K562 (cell line): Measurements from ENCODE around the gene SDHC. TPM values are rescaled to one million over a fixed set of nuclear protein-coding genes. Genes with fewer than 3 reads are reported as not detected.

Experiments
- CAMTA2 ChIP-seq: fragments of 250-450 bp; sonication (Bioruptor Pico); conservative IDR thresholded peaks from 2 replicates; pipeline ENCODE4 v1.5.1; 2022
- ETV6 ChIP-seq, 3 experiments: fragments of 150-350 bp in 1 of 3; sonication (generic) in 1 of 3; formaldehyde crosslinking in 1 of 3; IDR thresholded peaks; 2 replicates each; pipeline versions ENCODE4 v1.6.1 to v1.8.0; 2014 to 2022; ENCODE audit warnings: borderline replicate concordance in 2 of 3, low read depth in 2 of 3, antibody characterized with exemption in 1 of 3, low read length in 1 of 3, mild to moderate bottlenecking in 1 of 3, missing genetic modification reagents in 1 of 3
- HMGN3 ChIP-seq: IDR thresholded peaks from 2 replicates; pipeline ENCODE4 v1.6.1; 2011; ENCODE audit warnings: borderline replicate concordance, low read depth, mild to moderate bottlenecking, mixed read lengths, low read length; ENCODE audit not compliant: insufficient read length; ENCODE audit errors: extremely low read depth
- LEF1 ChIP-seq: fragments of 450-650 bp; IDR thresholded peaks from 2 replicates; pipeline ENCODE4 v1.6.1; 2016; ENCODE audit warnings: mild to moderate bottlenecking
- MAFF ChIP-seq: IDR thresholded peaks from 2 replicates; pipeline ENCODE4 v1.6.1; 2012; ENCODE audit warnings: low read length, improper control_type of control experiment
- NCOA6 ChIP-seq: fragments of 450-650 bp; IDR thresholded peaks from 2 replicates; pipeline ENCODE4 v1.6.1; 2017; ENCODE audit warnings: mild to moderate bottlenecking
- POLR2H ChIP-seq: IDR thresholded peaks from 2 replicates; pipeline ENCODE4 v1.6.1; 2016; ENCODE audit warnings: missing genetic modification characterization, low read depth, mild to moderate bottlenecking, control low read depth, missing compliant biosample characterization, moderate library complexity
- SP1 ChIP-seq: sonication (generic); formaldehyde crosslinking; IDR thresholded peaks from 2 replicates; pipeline ENCODE4 v1.8.1; 2022; ENCODE audit warnings: mild to moderate bottlenecking, missing genetic modification reagents
- TEAD1 ChIP-seq, 2 experiments: fragments of 450-650 bp in 1 of 2; sonication (generic) in 1 of 2; formaldehyde crosslinking; IDR thresholded peaks; 2 replicates each; pipeline versions ENCODE4 v1.4.0 to v1.8.0; 2020 to 2022; ENCODE audit warnings: mild to moderate bottlenecking in 2 of 2, missing genetic modification reagents in 1 of 2
- TEAD2 ChIP-seq: fragments of 450-650 bp; IDR thresholded peaks from 2 replicates; pipeline ENCODE4 v1.6.1; 2016; ENCODE audit warnings: missing genetic modification characterization, control low read depth, missing compliant biosample characterization
- ZNF174 ChIP-seq: fragments of 250-450 bp; sonication (Bioruptor Pico); IDR thresholded peaks from 2 replicates; pipeline ENCODE4 v1.4.0; 2020; ENCODE audit warnings: mild to moderate bottlenecking
- ZNF263 ChIP-seq: sonication (generic); formaldehyde crosslinking; IDR thresholded peaks from 2 replicates; pipeline ENCODE4 v1.8.0; 2022; ENCODE audit warnings: mild to moderate bottlenecking, missing genetic modification reagents, borderline replicate concordance
- ZNF311 ChIP-seq: fragments of 250-450 bp; sonication (Bioruptor Pico); IDR thresholded peaks from 2 replicates; pipeline ENCODE4 v1.4.0; 2020; ENCODE audit warnings: mild to moderate bottlenecking, moderate library complexity
- ZNF324 ChIP-seq: fragments of 250-450 bp; sonication (Bioruptor Pico); IDR thresholded peaks from 2 replicates; pipeline ENCODE4 v1.4.0; 2020; ENCODE audit warnings: mild to moderate bottlenecking
- ZNF354B ChIP-seq: fragments of 250-450 bp; sonication (Bioruptor Pico); IDR thresholded peaks from 2 replicates; pipeline ENCODE4 v1.4.0; 2020
- polyA plus RNA-seq, 8 experiments: library from polyadenylated mRNA; depleted of rRNA in 4 of 8; stranded (reverse) in 5 of 8; unstranded in 3 of 8; fragments of >200 nt; fragmentation: Nextera tagmentation in 2 of 8; fragmentation: Illumina TruSeq in 1 of 8; extraction: Ambion mirVana in 2 of 8; extraction: Trizol in 1 of 8; gene quantifications; 2 replicates each; pipeline versions ENCODE4 v1.2.1 to v1.2.3, GENCODE V29; 2011 to 2014; ENCODE audit warnings: inconsistent platforms in 1 of 8, missing spikeins in 1 of 8
- total RNA-seq, 7 experiments: library from RNA; depleted of rRNA in 6 of 7; stranded (reverse); fragments of >200 nt in 6 of 7; fragmentation: Illumina TruSeq in 2 of 7; extraction: Trizol in 2 of 7; gene quantifications; 2 replicates each; pipeline versions ENCODE4 v1.2.1 to v1.2.3, GENCODE V29; 2011 to 2021; ENCODE audit warnings: low replicate concordance in 1 of 7
- TF ChIP-seq, protein P1 (sequence below), 2 experiments: fragments of 150-350 bp in 1 of 2; IDR thresholded peaks; 2 replicates each; pipeline ENCODE4 v1.6.1; 2012 to 2016; ENCODE audit warnings: low read depth in 2 of 2, low read length in 2 of 2, mild to moderate bottlenecking in 1 of 2, moderate library complexity in 1 of 2
- TF ChIP-seq, protein P2 (sequence below), 2 experiments: fragments of 450-650 bp in 1 of 2; sonication (generic) in 1 of 2; formaldehyde crosslinking; conservative IDR thresholded peaks; 2 replicates each; pipeline versions ENCODE4 v1.4.0 to v1.8.1; 2020 to 2022; ENCODE audit warnings: mild to moderate bottlenecking in 1 of 2, missing genetic modification reagents in 1 of 2
- TF ChIP-seq, protein P3 (sequence below): fragments of 450-650 bp; IDR thresholded peaks from 2 replicates; pipeline ENCODE4 v1.6.1; 2017; ENCODE audit warnings: mild to moderate bottlenecking, moderate library complexity
- TF ChIP-seq, protein P4 (sequence below): fragments of 250-450 bp; sonication (Bioruptor Pico); IDR thresholded peaks from 2 replicates; pipeline ENCODE4 v1.4.0; 2020; ENCODE audit warnings: mild to moderate bottlenecking, moderate library complexity

Gene SDHC
- total and polyA plus RNA-seq, 9 of the 15 experiments (the other 6 are each of a cell fraction or from before 2014, with no cell fraction given), result 7.7 to 309 (median 174) TPM

DNA sequence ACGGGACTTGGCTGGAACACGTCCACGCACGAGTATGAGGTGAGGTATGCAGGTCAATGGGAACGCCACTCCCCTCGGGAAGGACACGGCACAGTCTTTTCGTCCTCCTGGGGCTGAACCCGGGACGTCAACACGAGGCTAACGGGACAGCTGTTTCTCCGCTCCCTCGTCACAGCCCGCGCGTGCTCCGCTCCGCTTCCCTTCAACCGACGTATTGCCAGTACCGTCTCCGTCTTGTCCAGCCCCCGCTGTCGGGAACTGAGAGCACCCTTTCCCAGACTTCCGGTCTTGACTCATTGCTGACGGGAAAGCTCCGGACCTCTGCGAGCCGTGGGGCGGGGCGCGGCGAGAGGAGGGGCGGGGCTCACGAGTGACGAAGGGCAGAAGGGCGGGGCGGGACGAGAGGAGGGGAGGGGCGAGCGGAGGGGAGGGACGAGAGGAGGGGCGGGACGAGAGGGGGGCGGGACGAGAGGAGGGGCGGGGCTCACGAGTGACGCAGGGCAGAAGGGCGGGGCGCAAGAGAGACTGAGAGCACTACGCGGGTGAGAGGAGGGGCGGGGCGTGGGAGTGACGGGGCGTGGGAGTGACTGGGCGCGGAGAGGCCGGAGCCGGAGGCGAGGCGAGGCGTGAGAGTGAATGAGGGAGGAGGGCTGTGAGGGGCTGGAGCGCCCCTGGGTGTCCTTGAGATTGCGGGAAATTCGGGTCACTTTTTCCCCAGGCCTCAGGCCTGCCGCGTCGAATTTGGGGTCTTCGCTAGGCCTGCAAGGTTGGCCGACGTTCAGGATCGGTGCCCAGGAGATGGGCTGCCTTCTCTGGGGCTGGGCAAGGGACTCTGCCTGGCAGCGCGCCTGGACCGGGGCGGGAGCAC, 75.7 kb downstream of the SDHC start (continued):
- no peak for TF ChIP-seq ZNF174
- no peak for TF ChIP-seq LEF1
- TF ChIP-seq, protein P1, sequence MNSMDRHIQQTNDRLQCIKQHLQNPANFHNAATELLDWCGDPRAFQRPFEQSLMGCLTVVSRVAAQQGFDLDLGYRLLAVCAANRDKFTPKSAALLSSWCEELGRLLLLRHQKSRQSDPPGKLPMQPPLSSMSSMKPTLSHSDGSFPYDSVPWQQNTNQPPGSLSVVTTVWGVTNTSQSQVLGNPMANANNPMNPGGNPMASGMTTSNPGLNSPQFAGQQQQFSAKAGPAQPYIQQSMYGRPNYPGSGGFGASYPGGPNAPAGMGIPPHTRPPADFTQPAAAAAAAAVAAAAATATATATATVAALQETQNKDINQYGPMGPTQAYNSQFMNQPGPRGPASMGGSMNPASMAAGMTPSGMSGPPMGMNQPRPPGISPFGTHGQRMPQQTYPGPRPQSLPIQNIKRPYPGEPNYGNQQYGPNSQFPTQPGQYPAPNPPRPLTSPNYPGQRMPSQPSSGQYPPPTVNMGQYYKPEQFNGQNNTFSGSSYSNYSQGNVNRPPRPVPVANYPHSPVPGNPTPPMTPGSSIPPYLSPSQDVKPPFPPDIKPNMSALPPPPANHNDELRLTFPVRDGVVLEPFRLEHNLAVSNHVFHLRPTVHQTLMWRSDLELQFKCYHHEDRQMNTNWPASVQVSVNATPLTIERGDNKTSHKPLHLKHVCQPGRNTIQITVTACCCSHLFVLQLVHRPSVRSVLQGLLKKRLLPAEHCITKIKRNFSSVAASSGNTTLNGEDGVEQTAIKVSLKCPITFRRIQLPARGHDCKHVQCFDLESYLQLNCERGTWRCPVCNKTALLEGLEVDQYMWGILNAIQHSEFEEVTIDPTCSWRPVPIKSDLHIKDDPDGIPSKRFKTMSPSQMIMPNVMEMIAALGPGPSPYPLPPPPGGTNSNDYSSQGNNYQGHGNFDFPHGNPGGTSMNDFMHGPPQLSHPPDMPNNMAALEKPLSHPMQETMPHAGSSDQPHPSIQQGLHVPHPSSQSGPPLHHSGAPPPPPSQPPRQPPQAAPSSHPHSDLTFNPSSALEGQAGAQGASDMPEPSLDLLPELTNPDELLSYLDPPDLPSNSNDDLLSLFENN (IDR thresholded peaks at IDR 0.05; ENCODE audit: low read depth in 2 of 2, low read length in 2 of 2), result 0 out of 4 replicates have a peak, but pooled peaks of 1 of the 2 experiments have one; percentile 20
- TF ChIP-seq ZNF324 (CRISPR knock-in tag), result 0 out of 2 replicates have a peak, but pooled peaks have one; percentile 22
- 0 out of 2 replicates have a peak, but pooled peaks have one; percentile 23 for TF ChIP-seq ZNF311
- TF ChIP-seq CAMTA2, result 0 out of 2 replicates have a peak, but pooled peaks have one; percentile 26
- no peak for TF ChIP-seq ETV6 (IDR thresholded peaks at IDR 0.05; ENCODE audit: borderline replicate concordance in 1 of 2, low read depth in 2 of 2, low read length in 1 of 2)
- TF ChIP-seq ETV6 (CRISPR knock-in tag; IDR thresholded peaks at IDR 0.05; ENCODE audit: borderline replicate concordance), result no peak
- TF ChIP-seq HMGN3, result no peak
- TF ChIP-seq NCOA6, result peak; percentile 88
- peak; percentile 79 for TF ChIP-seq ZNF263 (CRISPR knock-in tag)
- TF ChIP-seq, protein P2, sequence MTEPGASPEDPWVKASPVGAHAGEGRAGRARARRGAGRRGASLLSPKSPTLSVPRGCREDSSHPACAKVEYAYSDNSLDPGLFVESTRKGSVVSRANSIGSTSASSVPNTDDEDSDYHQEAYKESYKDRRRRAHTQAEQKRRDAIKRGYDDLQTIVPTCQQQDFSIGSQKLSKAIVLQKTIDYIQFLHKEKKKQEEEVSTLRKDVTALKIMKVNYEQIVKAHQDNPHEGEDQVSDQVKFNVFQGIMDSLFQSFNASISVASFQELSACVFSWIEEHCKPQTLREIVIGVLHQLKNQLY (CRISPR knock-in tag; conservative IDR thresholded peaks at IDR 0.05), result no peak; a peak in 2 of 4 replicates
- no peak for TF ChIP-seq ZNF354B (CRISPR knock-in tag)
- TF ChIP-seq POLR2H (tag), result peak; percentile 85
- TF ChIP-seq TEAD1 (CRISPR knock-in tag; IDR thresholded peaks at IDR 0.05), result peak in 1 of 2 experiments; percentile 22; a peak in 1 of 4 replicates
- TF ChIP-seq, protein P3, sequence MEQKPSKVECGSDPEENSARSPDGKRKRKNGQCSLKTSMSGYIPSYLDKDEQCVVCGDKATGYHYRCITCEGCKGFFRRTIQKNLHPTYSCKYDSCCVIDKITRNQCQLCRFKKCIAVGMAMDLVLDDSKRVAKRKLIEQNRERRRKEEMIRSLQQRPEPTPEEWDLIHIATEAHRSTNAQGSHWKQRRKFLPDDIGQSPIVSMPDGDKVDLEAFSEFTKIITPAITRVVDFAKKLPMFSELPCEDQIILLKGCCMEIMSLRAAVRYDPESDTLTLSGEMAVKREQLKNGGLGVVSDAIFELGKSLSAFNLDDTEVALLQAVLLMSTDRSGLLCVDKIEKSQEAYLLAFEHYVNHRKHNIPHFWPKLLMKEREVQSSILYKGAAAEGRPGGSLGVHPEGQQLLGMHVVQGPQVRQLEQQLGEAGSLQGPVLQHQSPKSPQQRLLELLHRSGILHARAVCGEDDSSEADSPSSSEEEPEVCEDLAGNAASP, result no peak
- TF ChIP-seq, protein P4, sequence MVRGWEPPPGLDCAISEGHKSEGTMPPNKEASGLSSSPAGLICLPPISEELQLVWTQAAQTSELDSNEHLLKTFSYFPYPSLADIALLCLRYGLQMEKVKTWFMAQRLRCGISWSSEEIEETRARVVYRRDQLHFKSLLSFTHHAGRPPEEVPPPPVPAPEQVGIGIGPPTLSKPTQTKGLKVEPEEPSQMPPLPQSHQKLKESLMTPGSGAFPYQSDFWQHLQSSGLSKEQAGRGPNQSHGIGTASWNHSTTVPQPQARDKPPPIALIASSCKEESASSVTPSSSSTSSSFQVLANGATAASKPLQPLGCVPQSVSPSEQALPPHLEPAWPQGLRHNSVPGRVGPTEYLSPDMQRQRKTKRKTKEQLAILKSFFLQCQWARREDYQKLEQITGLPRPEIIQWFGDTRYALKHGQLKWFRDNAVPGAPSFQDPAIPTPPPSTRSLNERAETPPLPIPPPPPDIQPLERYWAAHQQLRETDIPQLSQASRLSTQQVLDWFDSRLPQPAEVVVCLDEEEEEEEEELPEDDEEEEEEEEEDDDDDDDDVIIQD (CRISPR knock-in tag), result no peak
- TF ChIP-seq SP1 (CRISPR knock-in tag), result peak; percentile 86
- TF ChIP-seq TEAD2 (tag), result 0 out of 2 replicates have a peak, but pooled peaks have one; percentile 38
- no peak for TF ChIP-seq MAFF
